GM19035 (cell line): ENCODE data around the gene ORC4.
A peak's percentile ranks its signal among the peaks of the same experiment; 100 is the strongest.

Experiments used
- ATAC-seq: cut with Tn5 transposase; IDR thresholded peaks from one replicate; pipeline ENCODE4 v1.9.1; 2021; ENCODE audit not compliant: unreplicated experiment

ORC4 gene

DNA sequence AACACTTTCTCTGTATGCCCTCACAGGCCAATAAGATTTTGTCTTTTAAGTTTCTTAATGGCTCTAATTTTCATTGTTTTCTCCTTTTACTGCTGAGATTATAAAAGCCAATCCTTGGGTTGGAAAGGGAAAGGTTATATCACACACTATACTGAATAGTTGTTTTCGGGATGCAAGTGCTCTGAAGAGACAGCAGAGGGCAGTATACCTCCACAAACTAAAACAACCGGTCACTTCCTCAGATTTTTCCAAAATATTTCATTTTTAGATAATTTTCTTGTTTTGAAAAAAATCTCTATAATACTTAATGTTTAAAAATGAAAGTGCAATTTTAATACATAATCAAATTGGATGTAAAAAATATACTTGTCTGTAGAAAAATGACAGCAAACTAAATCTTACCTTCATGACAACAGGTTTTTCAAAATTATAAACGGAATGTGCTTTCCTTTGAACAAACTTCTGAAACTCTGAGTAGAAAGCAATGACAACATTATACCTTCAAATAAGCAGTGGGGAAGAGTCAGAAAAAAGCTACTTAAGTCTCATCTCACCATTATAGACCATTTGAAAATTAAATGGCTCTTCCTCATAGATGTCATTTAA, 82.7 kb downstream of the ORC4 start:
- peak; percentile 68 for ATAC-seq

DNA sequence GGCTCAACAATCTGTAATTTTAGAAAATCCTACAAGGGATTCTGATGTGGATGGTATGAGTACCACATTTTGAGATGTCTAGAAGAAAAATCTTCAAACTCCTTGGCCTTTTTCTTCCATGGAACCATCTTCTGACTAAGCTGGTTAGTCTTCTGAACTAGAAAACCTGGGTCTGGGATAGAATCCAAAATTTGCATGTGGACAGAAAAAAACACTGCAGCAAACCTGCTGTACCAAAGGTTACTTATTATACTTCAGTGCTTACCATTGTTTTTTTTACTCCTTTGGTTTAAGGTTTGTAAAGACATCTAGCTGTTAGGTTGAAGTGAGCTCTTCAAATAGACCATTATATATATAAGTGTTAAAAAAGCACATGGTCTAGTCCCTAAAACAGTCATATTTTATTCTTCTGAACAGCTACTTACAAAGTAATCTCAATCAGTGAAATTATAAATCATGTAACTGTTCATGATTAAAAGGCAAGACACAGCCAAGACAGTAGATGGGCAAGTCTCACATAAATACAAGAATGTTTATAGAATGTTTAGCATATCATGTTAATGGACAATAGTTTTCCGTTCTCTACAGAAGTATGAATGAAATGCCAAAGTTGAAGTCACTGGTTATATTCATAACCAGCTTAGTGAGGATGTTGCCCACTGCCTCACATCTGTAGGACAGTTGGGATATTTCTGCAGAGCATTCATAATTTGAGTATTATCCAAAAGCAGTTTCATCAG, 85.5 kb downstream of the ORC4 start:
- ATAC-seq: no peak

DNA sequence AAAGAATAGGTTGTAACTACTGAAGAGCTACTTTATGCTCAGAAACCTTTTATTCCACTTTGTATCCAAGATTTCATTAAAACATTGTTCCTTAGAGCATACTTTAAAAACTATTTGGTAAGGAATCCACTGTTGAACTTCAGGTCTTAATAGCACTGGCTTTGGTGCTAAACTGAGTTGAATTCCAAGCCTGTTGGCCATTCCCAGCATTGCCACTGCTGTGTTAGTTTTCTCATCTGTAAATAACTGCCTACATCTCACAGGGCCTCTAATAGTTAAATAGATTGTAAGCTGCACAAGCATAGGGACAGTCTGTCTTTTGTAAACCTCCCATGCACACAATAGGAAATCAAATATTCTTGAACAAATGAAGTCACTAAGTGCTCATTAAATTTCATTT, 86.6 kb downstream of the ORC4 start:
- ATAC-seq: no peak

DNA sequence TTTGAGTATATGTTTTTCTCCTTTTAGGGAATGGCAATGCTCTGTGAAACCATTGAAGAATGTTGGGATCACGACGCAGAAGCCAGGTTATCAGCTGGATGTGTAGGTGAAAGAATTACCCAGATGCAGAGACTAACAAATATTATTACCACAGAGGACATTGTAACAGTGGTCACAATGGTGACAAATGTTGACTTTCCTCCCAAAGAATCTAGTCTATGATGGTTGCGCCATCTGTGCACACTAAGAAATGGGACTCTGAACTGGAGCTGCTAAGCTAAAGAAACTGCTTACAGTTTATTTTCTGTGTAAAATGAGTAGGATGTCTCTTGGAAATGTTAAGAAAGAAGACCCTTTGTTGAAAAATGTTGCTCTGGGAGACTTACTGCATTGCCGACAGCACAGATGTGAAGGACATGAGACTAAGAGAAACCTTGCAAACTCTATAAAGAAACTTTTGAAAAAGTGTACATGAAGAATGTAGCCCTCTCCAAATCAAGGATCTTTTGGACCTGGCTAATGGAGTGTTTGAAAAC, 93.4 kb downstream of the ORC4 start:
- ATAC-seq: no peak

DNA sequence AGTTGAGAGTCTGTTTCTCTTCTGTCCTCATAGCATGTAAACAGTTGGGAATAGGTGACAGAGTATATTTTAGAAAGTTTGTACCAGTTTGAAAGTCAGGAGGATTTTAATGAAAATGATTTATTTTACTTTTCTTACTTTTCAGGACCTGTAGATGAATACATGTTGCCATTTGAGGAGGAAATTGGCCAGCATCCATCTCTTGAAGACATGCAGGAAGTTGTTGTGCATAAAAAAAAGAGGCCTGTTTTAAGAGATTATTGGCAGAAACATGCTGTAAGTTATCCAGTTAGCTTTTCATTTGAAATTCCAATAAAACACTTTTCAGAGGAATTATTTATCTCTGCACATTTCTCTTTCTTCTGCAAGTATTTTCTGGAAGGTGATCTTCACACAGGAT, 94.7 kb downstream of the ORC4 start:
- no peak for ATAC-seq

DNA sequence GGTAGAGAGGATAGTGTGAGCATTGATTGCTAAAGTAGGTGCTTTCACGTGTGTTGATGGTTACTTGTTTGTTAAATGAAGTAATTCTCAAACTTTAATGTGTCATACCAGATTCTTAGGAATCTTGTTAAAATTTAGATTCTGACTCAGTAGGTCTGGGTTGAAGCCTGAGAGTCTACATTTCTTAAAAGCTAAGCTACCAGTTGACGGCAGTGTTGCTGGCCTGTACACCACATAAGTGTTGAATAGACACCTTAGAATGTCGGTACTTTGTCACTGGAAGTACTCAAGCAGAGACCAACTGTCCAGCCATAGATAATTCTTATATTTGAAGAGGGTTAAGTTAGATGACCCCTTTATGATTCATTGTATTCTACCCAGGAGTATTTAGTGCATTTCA, 95.9 kb downstream of the ORC4 start:
- no peak for ATAC-seq

DNA sequence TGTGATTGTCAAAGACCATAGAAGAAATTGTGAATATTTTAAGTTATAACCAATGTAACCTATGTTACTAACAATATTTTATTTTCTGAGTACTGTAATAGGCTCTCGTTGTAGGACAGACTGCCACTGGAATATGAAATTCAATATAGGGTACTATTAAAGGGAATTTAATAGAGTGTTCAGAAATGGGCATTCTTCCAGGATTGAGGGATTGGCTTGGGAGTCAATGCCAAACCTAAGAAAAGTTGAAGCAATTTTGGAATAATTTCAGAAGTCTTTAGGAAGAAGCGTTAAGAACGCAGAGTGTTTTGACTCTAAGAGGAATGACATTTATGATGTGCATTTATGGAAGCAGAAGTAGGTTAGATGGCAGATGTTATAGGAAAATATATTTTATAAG, 96.7 kb downstream of the ORC4 start:
- ATAC-seq: no peak

DNA sequence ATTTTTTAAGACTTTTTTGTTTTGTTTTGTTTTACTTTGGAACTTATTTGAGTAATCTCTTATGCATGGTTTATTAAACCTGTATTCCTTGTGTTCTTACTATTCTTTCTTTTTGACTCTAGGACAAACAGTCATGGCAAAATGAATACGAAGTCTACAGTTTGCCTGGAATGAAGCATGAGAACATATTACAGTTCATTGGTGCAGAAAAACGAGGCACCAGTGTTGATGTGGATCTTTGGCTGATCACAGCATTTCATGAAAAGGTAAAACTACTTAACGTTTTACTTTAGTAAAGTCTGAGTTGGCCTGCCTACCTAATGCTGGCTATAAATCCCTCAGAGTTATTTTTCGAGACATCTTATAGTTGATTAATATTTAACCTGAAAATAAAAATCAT, 103.4 kb downstream of the ORC4 start:
- ATAC-seq: no peak

DNA sequence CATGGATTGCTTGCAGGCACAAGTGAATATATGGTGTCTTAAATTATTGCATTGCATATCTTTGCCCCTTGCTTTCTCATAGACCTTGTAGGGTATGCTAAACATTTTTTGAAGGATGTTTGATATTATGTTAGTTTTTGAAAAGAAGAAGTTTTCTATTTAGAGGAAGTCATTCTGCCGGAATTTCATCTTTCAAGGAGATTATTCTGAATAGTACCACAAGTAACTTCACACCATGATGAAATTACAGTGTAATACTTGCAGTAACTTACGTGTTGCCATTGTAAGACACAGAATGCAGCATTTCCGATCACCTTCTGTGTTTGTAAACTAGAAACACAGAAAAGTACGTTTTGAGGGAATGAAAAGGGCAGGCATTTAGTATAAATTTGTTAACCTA, 103.8 kb downstream of the ORC4 start:
- no peak for ATAC-seq

DNA sequence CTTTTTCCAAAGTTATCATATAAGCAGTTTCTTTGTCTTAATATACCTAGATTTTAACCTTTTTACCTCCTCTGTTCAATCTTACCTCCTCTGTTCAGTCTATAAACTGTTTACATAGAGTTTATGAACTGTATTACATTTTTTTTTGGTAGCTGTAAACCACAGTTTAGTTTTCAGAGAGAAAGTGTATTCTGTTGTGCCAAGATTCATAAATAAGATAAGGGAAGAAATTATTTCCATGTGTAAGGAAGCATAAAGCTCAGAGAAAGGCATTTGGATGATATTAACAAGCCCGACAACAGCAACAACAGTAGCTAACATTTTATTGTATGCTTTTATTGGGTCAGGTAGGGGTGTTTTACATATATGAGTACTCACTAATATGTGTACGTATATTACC, 104.5 kb downstream of the ORC4 start:
- ATAC-seq: no peak

DNA sequence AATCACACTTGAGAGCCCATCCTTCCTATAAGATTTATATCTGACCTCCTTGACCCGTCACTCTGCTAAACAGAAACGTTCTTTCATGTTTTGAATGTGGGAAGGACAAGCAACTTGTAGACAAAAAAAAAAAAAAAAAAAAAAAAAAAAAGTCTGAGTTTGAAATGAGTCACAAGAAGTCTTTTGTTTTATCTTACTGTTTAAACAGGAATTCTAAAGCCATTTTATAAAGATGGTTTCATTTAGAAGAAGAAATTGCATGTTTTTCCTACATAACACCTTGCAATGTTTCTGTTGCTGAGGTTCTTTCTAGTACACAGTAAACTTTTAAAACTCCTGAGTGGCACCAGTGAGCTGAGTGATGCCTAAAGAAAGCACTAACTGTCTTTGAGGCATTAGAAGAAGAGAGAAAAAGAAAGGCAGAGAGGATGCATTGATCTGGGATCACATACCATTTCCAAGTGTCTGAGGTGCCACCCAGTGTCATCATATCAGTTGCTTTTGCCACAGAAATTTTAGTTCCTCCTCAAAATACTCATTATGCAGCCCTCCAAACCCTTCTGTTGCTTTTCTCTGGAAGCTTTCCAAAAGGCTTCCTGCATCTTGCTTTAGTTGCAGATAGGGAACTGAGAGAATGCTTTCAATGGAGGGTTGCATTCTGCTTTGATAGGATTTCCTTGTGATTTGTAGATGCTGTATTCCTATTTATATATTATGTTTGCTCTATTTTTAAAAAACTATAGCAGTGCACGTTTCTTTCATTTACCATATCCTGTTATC, 106.6 kb downstream of the ORC4 start:
- no peak for ATAC-seq

DNA sequence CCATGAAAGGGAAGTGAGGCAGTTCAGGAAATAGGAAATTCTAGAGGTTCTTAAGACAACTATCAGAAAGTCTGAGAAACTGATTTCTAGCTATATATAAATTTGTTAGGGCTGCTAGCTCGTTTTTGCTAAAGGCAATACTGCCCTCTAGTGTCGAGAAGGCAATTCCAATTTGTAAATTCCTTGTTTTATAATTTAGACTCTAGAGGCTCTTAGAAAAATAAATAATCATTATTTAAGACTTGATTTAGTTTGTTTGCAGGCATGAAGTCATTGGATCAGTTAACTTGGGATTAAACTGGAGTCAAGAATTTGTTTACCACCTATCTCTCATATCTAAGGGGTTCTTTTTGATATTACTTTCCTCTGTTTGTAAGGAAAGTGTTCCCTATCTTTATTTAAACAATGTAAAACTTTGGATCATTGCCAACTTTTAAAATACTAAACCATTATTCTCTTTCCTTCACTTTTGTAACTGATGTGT, 109.5 kb downstream of the ORC4 start:
- peak; percentile 62 for ATAC-seq

DNA sequence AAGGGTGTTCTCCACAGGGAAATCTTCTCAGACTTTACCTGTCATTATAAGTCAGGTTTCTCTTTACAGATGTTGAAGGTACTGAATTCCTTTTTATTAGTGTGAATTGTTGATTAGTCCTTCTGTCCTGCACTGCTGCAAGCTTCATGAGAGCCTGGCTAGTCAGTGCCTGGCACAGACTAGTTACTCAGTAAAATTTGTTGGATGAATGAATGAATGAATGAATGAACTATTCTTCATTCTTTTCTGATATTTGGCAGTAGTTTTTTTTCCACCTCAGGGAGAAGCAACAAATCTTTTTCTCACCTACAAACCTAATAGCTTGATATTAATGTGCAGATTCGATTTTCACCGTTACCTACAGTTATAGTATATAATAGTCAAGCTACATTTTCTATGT, 111.4 kb downstream of the ORC4 start:
- ATAC-seq: no peak

DNA sequence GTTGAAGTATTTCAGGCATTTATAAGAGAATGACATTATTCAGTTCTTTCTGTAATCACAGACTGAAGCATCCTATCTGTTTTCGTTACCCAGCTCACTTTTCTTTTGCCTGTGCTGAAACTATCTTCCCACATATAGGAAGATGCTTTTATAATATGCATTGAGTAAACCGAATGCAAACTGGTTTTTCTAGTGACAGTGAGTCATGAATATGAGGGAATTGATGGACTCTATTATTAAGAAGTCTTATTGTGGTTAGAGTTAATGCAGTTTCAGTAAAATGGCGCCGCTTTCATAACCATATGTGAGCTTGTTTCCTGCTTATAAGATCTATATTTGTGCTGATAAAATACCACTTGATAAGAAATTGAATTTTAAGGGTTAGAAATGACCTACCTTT, 116.5 kb downstream of the ORC4 start:
- ATAC-seq: no peak

DNA sequence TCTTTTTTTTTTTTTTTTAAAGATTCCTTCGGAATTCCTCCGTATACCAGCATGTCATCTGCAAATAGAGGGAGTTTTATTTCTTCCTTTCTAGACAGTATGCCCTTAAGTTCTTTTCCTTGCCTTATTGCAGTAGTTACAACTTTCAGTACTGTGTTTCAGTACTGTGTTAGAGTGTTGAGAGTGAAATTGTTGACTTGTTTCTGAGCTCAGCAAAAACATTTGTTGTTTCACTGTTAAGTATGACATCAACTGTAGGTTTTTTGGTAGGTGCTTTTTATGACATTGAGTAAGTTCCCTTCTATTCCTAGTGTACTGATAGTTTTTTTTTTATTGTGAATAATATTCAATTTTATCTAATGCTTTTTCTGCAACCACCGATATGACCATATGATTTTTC, 131.9 kb downstream of the ORC4 start:
- peak; percentile 59 for ATAC-seq

DNA sequence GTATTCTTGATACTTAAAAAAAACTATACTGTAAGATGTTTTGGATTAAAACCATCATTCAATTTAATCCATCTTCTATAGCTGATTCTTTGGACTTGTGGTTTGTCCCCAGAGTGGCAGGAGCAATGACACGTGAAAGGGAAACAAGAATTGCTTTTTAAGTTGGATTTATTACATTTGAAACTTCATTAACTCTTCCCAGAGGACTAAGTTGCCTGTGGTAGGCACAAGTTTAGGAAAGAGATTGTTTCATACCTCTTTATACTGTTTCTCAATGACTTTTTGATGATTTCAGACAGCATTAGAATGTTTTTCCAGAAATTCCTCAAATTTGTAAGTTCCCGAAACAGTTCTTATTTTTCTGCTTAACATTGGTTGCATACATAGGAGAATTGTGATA, 134.4 kb downstream of the ORC4 start:
- ATAC-seq: no peak

DNA sequence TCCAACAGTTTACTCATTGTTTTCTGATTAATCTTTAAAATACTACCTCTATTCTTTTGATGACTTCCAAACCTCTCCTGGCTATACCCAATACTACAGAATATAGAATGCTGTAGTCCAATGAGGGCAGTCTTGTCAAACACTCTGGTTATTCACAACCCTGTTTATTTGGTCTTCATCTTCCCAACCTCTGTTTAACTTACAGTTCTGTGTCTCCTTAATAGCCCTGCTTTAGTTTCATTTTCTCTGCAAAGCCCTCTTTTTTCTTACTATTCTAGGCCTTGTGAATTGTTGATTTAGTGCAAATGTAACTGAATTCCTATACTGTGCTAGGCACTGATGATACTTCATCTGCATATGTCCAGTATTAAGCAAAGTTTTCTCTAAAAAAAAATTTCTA, 135.7 kb downstream of the ORC4 start:
- no peak for ATAC-seq

DNA sequence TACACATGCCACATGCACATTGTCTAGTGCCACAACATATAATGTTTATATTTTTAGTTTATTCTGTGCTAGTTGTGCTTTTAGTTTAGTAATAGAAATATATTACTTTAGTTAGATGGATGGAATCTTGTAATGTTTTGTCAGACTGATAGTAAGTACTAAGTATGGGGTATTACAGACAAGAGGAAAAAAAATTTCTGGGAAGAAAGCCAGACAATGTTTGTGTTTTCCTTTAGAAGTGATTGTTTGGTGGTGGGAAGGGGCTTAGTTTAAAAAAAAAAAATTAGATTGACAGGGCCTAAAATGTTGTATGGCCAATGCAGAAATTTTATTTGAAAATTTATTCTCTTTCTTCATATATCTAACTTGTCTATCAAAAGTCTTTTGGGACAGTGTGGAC, 137.9 kb downstream of the ORC4 start:
- ATAC-seq: no peak
